DND-41 (cell line): Measurements from ENCODE around the gene LCN15.

Experiments
- EZH2 ChIP-seq: IDR thresholded peaks from 3 replicates; pipeline ENCODE4 v1.6.1; 2012; ENCODE audit warnings: borderline replicate concordance, low read depth, mild to moderate bottlenecking, moderate library complexity, low read length, inconsistent platforms; ENCODE audit not compliant: severe bottlenecking
- TF ChIP-seq, protein P1 (sequence below): IDR thresholded peaks from 2 replicates; pipeline ENCODE4 v1.5.1; 2012; ENCODE audit warnings: borderline replicate concordance, low read length, moderate library complexity, mild to moderate bottlenecking; ENCODE audit not compliant: poor library complexity, severe bottlenecking; ENCODE audit errors: extremely low read depth

- TF ChIP-seq, protein P1, sequence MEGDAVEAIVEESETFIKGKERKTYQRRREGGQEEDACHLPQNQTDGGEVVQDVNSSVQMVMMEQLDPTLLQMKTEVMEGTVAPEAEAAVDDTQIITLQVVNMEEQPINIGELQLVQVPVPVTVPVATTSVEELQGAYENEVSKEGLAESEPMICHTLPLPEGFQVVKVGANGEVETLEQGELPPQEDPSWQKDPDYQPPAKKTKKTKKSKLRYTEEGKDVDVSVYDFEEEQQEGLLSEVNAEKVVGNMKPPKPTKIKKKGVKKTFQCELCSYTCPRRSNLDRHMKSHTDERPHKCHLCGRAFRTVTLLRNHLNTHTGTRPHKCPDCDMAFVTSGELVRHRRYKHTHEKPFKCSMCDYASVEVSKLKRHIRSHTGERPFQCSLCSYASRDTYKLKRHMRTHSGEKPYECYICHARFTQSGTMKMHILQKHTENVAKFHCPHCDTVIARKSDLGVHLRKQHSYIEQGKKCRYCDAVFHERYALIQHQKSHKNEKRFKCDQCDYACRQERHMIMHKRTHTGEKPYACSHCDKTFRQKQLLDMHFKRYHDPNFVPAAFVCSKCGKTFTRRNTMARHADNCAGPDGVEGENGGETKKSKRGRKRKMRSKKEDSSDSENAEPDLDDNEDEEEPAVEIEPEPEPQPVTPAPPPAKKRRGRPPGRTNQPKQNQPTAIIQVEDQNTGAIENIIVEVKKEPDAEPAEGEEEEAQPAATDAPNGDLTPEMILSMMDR: no peak
- TF ChIP-seq EZH2: no peak
These were observed 40.3 kb upstream of the LCN15 start for GRCh38 chr9:136804509-136805206.
